Ishikawa (cell line): Measurements from ENCODE around the gene NUDT14.

Experiments
- CEBPB ChIP-seq: IDR thresholded peaks from 2 replicates; pipeline ENCODE4 v1.6.1; 2012
- EP300 ChIP-seq: IDR thresholded peaks from 2 replicates; pipeline ENCODE4 v1.6.1; 2012; ENCODE audit warnings: borderline replicate concordance
- FOXM1 ChIP-seq: IDR thresholded peaks from 2 replicates; pipeline ENCODE4 v1.6.1; 2012; ENCODE audit warnings: low read depth, borderline replicate concordance
- MAX ChIP-seq: IDR thresholded peaks from 2 replicates; pipeline ENCODE4 v1.6.1; 2012
- NFIC ChIP-seq: IDR thresholded peaks from 2 replicates; pipeline ENCODE4 v1.6.1; 2012
- RAD21 ChIP-seq: IDR thresholded peaks from 2 replicates; pipeline ENCODE4 v1.6.1; 2012; ENCODE audit warnings: low read depth
- REST ChIP-seq: IDR thresholded peaks from 2 replicates; pipeline ENCODE4 v1.6.1; 2012; ENCODE audit warnings: low read depth, mild to moderate bottlenecking
- TAF1 ChIP-seq: IDR thresholded peaks from 2 replicates; pipeline ENCODE4 v1.6.1; 2012; ENCODE audit warnings: low read depth, mild to moderate bottlenecking
- TCF12 ChIP-seq: IDR thresholded peaks from 2 replicates; pipeline ENCODE4 v1.6.1; 2012; ENCODE audit warnings: low read depth
- USF1 ChIP-seq: IDR thresholded peaks from 2 replicates; pipeline ENCODE4 v1.6.1; 2012
- YY1 ChIP-seq: IDR thresholded peaks from 2 replicates; pipeline ENCODE4 v1.6.1; 2012; ENCODE audit warnings: low read depth

GRCh38 chr14:105214324-105214915 is 33.3 kb upstream of the NUDT14 start:
- no peak for TF ChIP-seq TAF1
- no peak for TF ChIP-seq EP300
- TF ChIP-seq REST: no peak
- no peak for TF ChIP-seq FOXM1
- TF ChIP-seq USF1: no peak
- TF ChIP-seq CEBPB: no peak
- TF ChIP-seq TCF12: no peak
- TF ChIP-seq MAX: no peak
- no peak for TF ChIP-seq RAD21
- TF ChIP-seq NFIC: no peak
- TF ChIP-seq YY1: no peak
